ENCODE data around the gene TCF4.

GRCh38 chr18:55552526-55553189 is 35.3 kb downstream of the TCF4 start:
- TF ChIP-seq EZH2 (IDR thresholded peaks at IDR 0.05) (no peak), POLR2AphosphoS5 (IDR thresholded peaks at IDR 0.05; ENCODE audit: borderline replicate concordance, low read depth, low read length) (no peak), FOXP2 (optimal IDR thresholded peaks at IDR 0.05; ENCODE audit: control extremely low read depth, extremely low read length, insufficient read depth) (no peak)
